Measurements from ENCODE around the gene WDR81.

WDR81 gene

GRCh38 chr17:1744551-1745512 is 20.3 kb downstream of the WDR81 start:
- peaks cover 8% of the 10 kb centered on the region; the same call in 1 of the 2 replicates for H3K4me1 ChIP-seq (ENCODE audit: control insufficient read depth, insufficient read depth, low read length)
- H3K27me3 ChIP-seq (ENCODE audit: control insufficient read depth, insufficient read depth, low read length) = no peaks in the 10 kb centered on the region; the same call in 1 of the 2 replicates
- peaks cover 7% of the 10 kb centered on the region; the same call in 1 of the 2 replicates for H3K9me3 ChIP-seq (ENCODE audit: control insufficient read depth, insufficient read depth, low read depth, low read length)
- H3K4me3 ChIP-seq (ENCODE audit: low read depth, low read length) = no peak overlapping the region
- no peak overlapping the region for H3K27ac ChIP-seq (ENCODE audit: low read depth, low read length)
- H3K9ac ChIP-seq (ENCODE audit: low read length) = no peak overlapping the region
- H3K36me3 ChIP-seq (ENCODE audit: control insufficient read depth, insufficient read depth, low read length) = no peaks in the 10 kb centered on the region

- Histone ChIP-seq H3K9ac (ENCODE audit: low read length) (no peak overlapping the region), H3K9me3 (ENCODE audit: control insufficient read depth, insufficient read depth, low read depth, low read length) (peaks cover 7% of the 10 kb centered on the region; the same call in 1 of the 2 replicates), H3K27me3 (ENCODE audit: control insufficient read depth, insufficient read depth, low read length) (no peaks in the 10 kb centered on the region; the same call in 1 of the 2 replicates), H3K36me3 (ENCODE audit: control insufficient read depth, insufficient read depth, low read length) (no peaks in the 10 kb centered on the region), H3K4me1 (ENCODE audit: control insufficient read depth, insufficient read depth, low read length) (peaks cover 8% of the 10 kb centered on the region; the same call in 1 of the 2 replicates), H3K4me3 (ENCODE audit: low read depth, low read length) (no peak overlapping the region), H3K27ac (ENCODE audit: low read depth, low read length) (no peak overlapping the region)
These were observed 21.1 kb downstream of the WDR81 start for GRCh38 chr17:1745513-1746020.

- peaks cover 2% of the 10 kb centered on the region; the same call in 1 of the 2 replicates for H3K9me3 ChIP-seq (ENCODE audit: control insufficient read depth, insufficient read depth, low read depth, low read length)
- H3K27me3 ChIP-seq (ENCODE audit: control insufficient read depth, insufficient read depth, low read length) = no peaks in the 10 kb centered on the region; the same call in 1 of the 2 replicates
- H3K4me1 ChIP-seq (ENCODE audit: control insufficient read depth, insufficient read depth, low read length) = peaks cover 8% of the 10 kb centered on the region; the same call in 1 of the 2 replicates
- H3K4me3 ChIP-seq (ENCODE audit: low read depth, low read length) = no peak overlapping the region
- H3K27ac ChIP-seq (ENCODE audit: low read depth, low read length) = no peak overlapping the region
- no peak overlapping the region for H3K9ac ChIP-seq (ENCODE audit: low read length)
- H3K36me3 ChIP-seq (ENCODE audit: control insufficient read depth, insufficient read depth, low read length) = no peaks in the 10 kb centered on the region
These were observed 22.6 kb downstream of the WDR81 start for GRCh38 chr17:1746975-1747543.

- peaks cover 15% of the 10 kb centered on the region for H3K4me1 ChIP-seq (ENCODE audit: control insufficient read depth, insufficient read depth, low read length)
- no peak overlapping the region for H3K27ac ChIP-seq (ENCODE audit: low read depth, low read length)
- H3K27me3 ChIP-seq (ENCODE audit: control insufficient read depth, insufficient read depth, low read length) = no peaks in the 10 kb centered on the region
- H3K36me3 ChIP-seq (ENCODE audit: control insufficient read depth, insufficient read depth, low read length) = no peaks in the 10 kb centered on the region
- H3K4me3 ChIP-seq (ENCODE audit: low read depth, low read length) = no peak overlapping the region
- no peak overlapping the region for H3K9ac ChIP-seq (ENCODE audit: low read length)
- H3K9me3 ChIP-seq (ENCODE audit: control insufficient read depth, insufficient read depth, low read depth, low read length) = no peaks in the 10 kb centered on the region
These were observed 26.1 kb downstream of the WDR81 start for GRCh38 chr17:1750628-1751027.

- H3K9ac ChIP-seq (ENCODE audit: low read length) = no peak overlapping the region
- H3K27me3 ChIP-seq (ENCODE audit: control insufficient read depth, insufficient read depth, low read length) = no peaks in the 10 kb centered on the region
- H3K27ac ChIP-seq (ENCODE audit: low read depth, low read length) = no peak overlapping the region
- no peaks in the 10 kb centered on the region for H3K36me3 ChIP-seq (ENCODE audit: control insufficient read depth, insufficient read depth, low read length)
- H3K4me3 ChIP-seq (ENCODE audit: low read depth, low read length) = no peak overlapping the region
- no peaks in the 10 kb centered on the region for H3K9me3 ChIP-seq (ENCODE audit: control insufficient read depth, insufficient read depth, low read depth, low read length)
- H3K4me1 ChIP-seq (ENCODE audit: control insufficient read depth, insufficient read depth, low read length) = peaks cover 12% of the 10 kb centered on the region
These were observed 28.1 kb downstream of the WDR81 start for GRCh38 chr17:1752425-1753262.

GRCh38 chr17:1753767-1754429 is 29.4 kb downstream of the WDR81 start:
- no peaks in the 10 kb centered on the region for H3K27me3 ChIP-seq (ENCODE audit: control insufficient read depth, insufficient read depth, low read length)
- no peaks in the 10 kb centered on the region for H3K9me3 ChIP-seq (ENCODE audit: control insufficient read depth, insufficient read depth, low read depth, low read length)
- H3K9ac ChIP-seq (ENCODE audit: low read length) = no peak overlapping the region
- H3K4me1 ChIP-seq (ENCODE audit: control insufficient read depth, insufficient read depth, low read length) = peaks cover 12% of the 10 kb centered on the region
- H3K27ac ChIP-seq (ENCODE audit: low read depth, low read length) = no peak overlapping the region
- H3K36me3 ChIP-seq (ENCODE audit: control insufficient read depth, insufficient read depth, low read length) = no peaks in the 10 kb centered on the region
- H3K4me3 ChIP-seq (ENCODE audit: low read depth, low read length) = no peak overlapping the region

GRCh38 chr17:1754430-1755112 is 30.1 kb downstream of the WDR81 start:
- no peak overlapping the region for H3K9ac ChIP-seq (ENCODE audit: low read length)

GRCh38 chr17:1755252-1755826 is 30.8 kb downstream of the WDR81 start:
- no peak overlapping the region for H3K27ac ChIP-seq (ENCODE audit: low read depth, low read length)
- H3K9ac ChIP-seq (ENCODE audit: low read length) = no peak overlapping the region
- no peaks in the 10 kb centered on the region for H3K9me3 ChIP-seq (ENCODE audit: control insufficient read depth, insufficient read depth, low read depth, low read length)
- no peak overlapping the region for H3K4me3 ChIP-seq (ENCODE audit: low read depth, low read length)
- no peaks in the 10 kb centered on the region for H3K27me3 ChIP-seq (ENCODE audit: control insufficient read depth, insufficient read depth, low read length)
- no peaks in the 10 kb centered on the region for H3K36me3 ChIP-seq (ENCODE audit: control insufficient read depth, insufficient read depth, low read length)
- H3K4me1 ChIP-seq (ENCODE audit: control insufficient read depth, insufficient read depth, low read length) = peaks cover 12% of the 10 kb centered on the region

More at GRCh38 chr17:1754430-1755112, 30.1 kb downstream of the WDR81 start:
- Histone ChIP-seq H3K27me3 (ENCODE audit: control insufficient read depth, insufficient read depth, low read length) (no peaks in the 10 kb centered on the region), H3K9me3 (ENCODE audit: control insufficient read depth, insufficient read depth, low read depth, low read length) (no peaks in the 10 kb centered on the region), H3K4me1 (ENCODE audit: control insufficient read depth, insufficient read depth, low read length) (peaks cover 12% of the 10 kb centered on the region), H3K27ac (ENCODE audit: low read depth, low read length) (no peak overlapping the region), H3K4me3 (ENCODE audit: low read depth, low read length) (no peak overlapping the region), H3K36me3 (ENCODE audit: control insufficient read depth, insufficient read depth, low read length) (no peaks in the 10 kb centered on the region)

- peaks cover 12% of the 10 kb centered on the region for H3K4me1 ChIP-seq (ENCODE audit: control insufficient read depth, insufficient read depth, low read length)
- no peaks in the 10 kb centered on the region for H3K36me3 ChIP-seq (ENCODE audit: control insufficient read depth, insufficient read depth, low read length)
- H3K4me3 ChIP-seq (ENCODE audit: low read depth, low read length) = no peak overlapping the region
- H3K27me3 ChIP-seq (ENCODE audit: control insufficient read depth, insufficient read depth, low read length) = no peaks in the 10 kb centered on the region
- H3K9ac ChIP-seq (ENCODE audit: low read length) = no peak overlapping the region
- H3K9me3 ChIP-seq (ENCODE audit: control insufficient read depth, insufficient read depth, low read depth, low read length) = no peaks in the 10 kb centered on the region
- H3K27ac ChIP-seq (ENCODE audit: low read depth, low read length) = no peak overlapping the region
These were observed 31.3 kb downstream of the WDR81 start for GRCh38 chr17:1755827-1756262.
